Smooth muscle cell (in vitro differentiated cells): ENCODE measurements around the gene RBM33. TPM values are rescaled to one million over a fixed set of nuclear protein-coding genes. Genes with fewer than 3 reads are reported as not detected.

Experiments
- DNase-seq: peaks from one replicate; lab custom pipeline; 2025; ENCODE audit not compliant: unreplicated experiment; lab: John Stamatoyannopoulos, UW
- H2AFZ ChIP-seq: fragments of 200-600 bp; sonication (generic); 2 replicates; pipeline ENCODE4 v1.6.0; 2016; ENCODE audit warnings: antibody characterized with exemption, low read depth, mild to moderate bottlenecking
- H3F3A ChIP-seq: fragments of 200-600 bp; sonication (generic); 2 replicates; pipeline ENCODE4 v1.6.0; 2017; ENCODE audit warnings: antibody characterized with exemption, low read depth
- H3K27ac ChIP-seq: fragments of 200-600 bp; sonication (generic); 2 replicates; pipeline ENCODE4 v1.5.1; 2016; ENCODE audit warnings: low read depth, mild to moderate bottlenecking
- H3K27me3 ChIP-seq: fragments of 200-600 bp; sonication (generic); 2 replicates; pipeline ENCODE4 v1.6.1; 2016; ENCODE audit warnings: low read depth, mild to moderate bottlenecking
- H3K36me3 ChIP-seq: fragments of 200-600 bp; sonication (generic); 2 replicates; pipeline ENCODE4 v1.5.1; 2016; ENCODE audit warnings: low read depth
- H3K4me1 ChIP-seq: fragments of 200-600 bp; sonication (generic); 2 replicates; pipeline ENCODE4 v1.5.1; 2016; ENCODE audit warnings: low read depth
- H3K4me2 ChIP-seq: fragments of 200-600 bp; sonication (generic); 2 replicates; pipeline ENCODE4 v1.6.0; 2016; ENCODE audit warnings: mild to moderate bottlenecking
- H3K4me3 ChIP-seq: fragments of 200-600 bp; sonication (generic); 2 replicates; pipeline ENCODE4 v1.5.1; 2016; ENCODE audit warnings: mild to moderate bottlenecking
- H3K79me2 ChIP-seq: fragments of 200-600 bp; sonication (generic); 2 replicates; pipeline ENCODE4 v1.6.0; 2016; ENCODE audit warnings: low read depth, mild to moderate bottlenecking
- H3K9ac ChIP-seq: fragments of 200-600 bp; sonication (generic); 2 replicates; pipeline ENCODE4 v1.6.0; 2016; ENCODE audit warnings: low read depth
- H3K9me3 ChIP-seq: fragments of 200-600 bp; sonication (generic); replicated peaks from 2 replicates; pipeline ENCODE4 v1.5.1; 2016; ENCODE audit warnings: low read depth
- H4K20me1 ChIP-seq: fragments of 200-600 bp; sonication (generic); 2 replicates; pipeline ENCODE4 v1.6.0; 2016; ENCODE audit warnings: low read depth
- CTCF ChIP-seq: fragments of 200-600 bp; sonication (generic); IDR thresholded peaks from 2 replicates; pipeline ENCODE4 v1.5.1; 2017; ENCODE audit warnings: borderline replicate concordance, mild to moderate bottlenecking, antibody characterized with exemption; ENCODE audit not compliant: insufficient read depth, poor library complexity, severe bottlenecking
- WGBS: methylation state at CpG from one replicate; pipeline ENCODE4 v1.1.7; 2016; ENCODE audit warnings: low lambda C conversion rate; 5-methylcytosine and 5-hydroxymethylcytosine counted together
- polyA plus RNA-seq: library from polyadenylated mRNA; unstranded; fragments of >200 nt; fragmentation: Nextera tagmentation; extraction: Ambion mirVana; gene quantifications from 2 replicates; pipeline ENCODE4 v1.2.1, GENCODE V29; 2016
- total RNA-seq: library from RNA; depleted of rRNA; stranded (reverse); fragments of >200 nt; gene quantifications from 2 replicates; pipeline ENCODE4 v1.2.3, GENCODE V29; 2014

RBM33 gene
- total and polyA plus RNA-seq, 2 experiments from 2014 or later, result 22.5 to 25.3 TPM

GRCh38 chr7:155648752-155649339 is 4.4 kb downstream of the RBM33 start:
- peaks cover 11% of the 10 kb centered on the region for H3K4me1 ChIP-seq
- peaks cover 5% of the 10 kb centered on the region for H3K9me3 ChIP-seq
- no peak for DNase-seq
- H3F3A ChIP-seq, result no peaks in the 10 kb centered on the region
- no peaks in the 10 kb centered on the region for H3K27me3 ChIP-seq
- 97% methylated on average over 3 of the region's 3 CpGs for WGBS
- H3K27ac ChIP-seq, result no peak overlapping the region
- no peak overlapping the region for H3K4me3 ChIP-seq
- H3K79me2 ChIP-seq, result peaks cover 93% of the 10 kb centered on the region
- no peaks in the 10 kb centered on the region for H3K36me3 ChIP-seq
- TF ChIP-seq CTCF, result no peak
- peaks cover 82% of the 10 kb centered on the region for H4K20me1 ChIP-seq
- H2AFZ ChIP-seq, result no peak overlapping the region
- H3K4me2 ChIP-seq, result no peak overlapping the region
- no peak overlapping the region for H3K9ac ChIP-seq

- no peak for DNase-seq
Measured at GRCh38 chr7:155649588-155649987, 5.1 kb downstream of the RBM33 start.

GRCh38 chr7:155652156-155653114 is 8.0 kb downstream of the RBM33 start:
- Histone ChIP-seq H3K4me3 (no peak overlapping the region), H3K36me3 (no peaks in the 10 kb centered on the region), H3K27me3 (no peaks in the 10 kb centered on the region), H3K79me2 (peaks cover 100% of the 10 kb centered on the region), H3K9me3 (peaks cover 5% of the 10 kb centered on the region), H3K9ac (no peak overlapping the region), H2AFZ (no peak overlapping the region), H3F3A (no peaks in the 10 kb centered on the region), H3K4me2 (no peak overlapping the region), H4K20me1 (peaks cover 99% of the 10 kb centered on the region), H3K4me1 (no peaks in the 10 kb centered on the region), H3K27ac (no peak overlapping the region)
- 95% methylated on average over 6 of the region's 6 CpGs for WGBS
- TF ChIP-seq CTCF, result no peak
- no peak for DNase-seq

More at GRCh38 chr7:155649588-155649987, 5.1 kb downstream of the RBM33 start:
- no peaks in the 10 kb centered on the region for H3F3A ChIP-seq
- no peak overlapping the region for H3K9ac ChIP-seq
- no peak for TF ChIP-seq CTCF
- H3K4me2 ChIP-seq, result no peak overlapping the region
- H3K4me1 ChIP-seq, result peaks cover 11% of the 10 kb centered on the region
- H3K27ac ChIP-seq, result no peak overlapping the region
- WGBS, result 94% methylated on average over 2 of the region's 2 CpGs
- no peak overlapping the region for H3K4me3 ChIP-seq
- peaks cover 89% of the 10 kb centered on the region for H4K20me1 ChIP-seq
- H3K36me3 ChIP-seq, result no peaks in the 10 kb centered on the region
- H3K27me3 ChIP-seq, result no peaks in the 10 kb centered on the region
- H3K9me3 ChIP-seq, result peaks cover 5% of the 10 kb centered on the region
- peaks cover 100% of the 10 kb centered on the region for H3K79me2 ChIP-seq
- H2AFZ ChIP-seq, result no peak overlapping the region
